Forelimb muscle (tissue), 1 donor: ENCODE measurements around the gene TARP.
"Not testable (repeated sequence)": the region's sequence is repeated elsewhere in the genome, so short reads cannot be mapped to it uniquely, and the experiment has no call there.

Experiments used
- DNase-seq: peaks from one replicate; pipeline ENCODE4 v3.0.0-alpha.2; 2013; ENCODE audit warnings: low read depth

Gene TARP

GRCh38 chr7:38299275-38299931, 26.0 kb upstream of the TARP start:
- DNase-seq, result no peak

GRCh38 chr7:38296059-38296857, 22.8 kb upstream of the TARP start:
- no peak for DNase-seq

DNA sequence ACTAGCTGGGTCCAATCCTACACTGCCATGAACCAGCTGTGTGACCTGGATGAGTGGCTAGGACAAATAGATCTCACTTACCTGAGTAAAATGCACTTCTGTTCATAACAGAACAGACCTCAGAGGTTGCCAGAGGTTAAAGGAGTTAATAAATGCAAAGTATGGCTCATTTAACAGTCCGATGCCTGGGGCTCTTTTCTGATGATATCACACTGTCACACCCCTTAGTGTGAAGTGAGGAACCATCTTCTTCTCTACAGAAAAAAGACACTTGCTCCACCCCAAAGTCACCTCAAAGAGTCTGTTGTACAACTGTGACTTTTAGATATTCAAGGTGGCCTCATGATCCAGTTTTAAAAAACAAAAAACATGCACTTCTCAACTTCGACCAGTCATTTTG, 21.5 kb upstream of the TARP start:
- no peak for DNase-seq

GRCh38 chr7:38292442-38292841, 19.0 kb upstream of the TARP start:
- DNase-seq, result no peak

DNA sequence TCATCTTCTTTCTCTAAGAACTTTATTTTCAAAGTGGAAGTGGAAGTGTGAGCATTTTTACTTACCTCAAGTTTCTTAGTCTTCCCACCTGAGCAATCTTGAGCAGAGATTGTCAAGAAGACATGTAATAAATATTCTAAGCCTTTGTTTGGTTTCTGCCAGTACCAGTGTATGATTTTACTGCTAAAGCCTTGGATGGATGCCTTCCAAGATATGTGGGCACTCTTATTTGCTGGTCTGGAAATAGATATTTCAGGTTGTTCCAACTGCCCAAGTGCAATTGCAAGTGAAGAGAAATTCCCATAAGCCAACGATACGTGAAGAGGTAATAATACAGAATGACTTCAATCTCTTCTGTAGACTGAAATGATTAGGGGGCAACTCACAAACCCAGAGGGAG, 18.2 kb upstream of the TARP start:
- DNase-seq, result no peak

DNA sequence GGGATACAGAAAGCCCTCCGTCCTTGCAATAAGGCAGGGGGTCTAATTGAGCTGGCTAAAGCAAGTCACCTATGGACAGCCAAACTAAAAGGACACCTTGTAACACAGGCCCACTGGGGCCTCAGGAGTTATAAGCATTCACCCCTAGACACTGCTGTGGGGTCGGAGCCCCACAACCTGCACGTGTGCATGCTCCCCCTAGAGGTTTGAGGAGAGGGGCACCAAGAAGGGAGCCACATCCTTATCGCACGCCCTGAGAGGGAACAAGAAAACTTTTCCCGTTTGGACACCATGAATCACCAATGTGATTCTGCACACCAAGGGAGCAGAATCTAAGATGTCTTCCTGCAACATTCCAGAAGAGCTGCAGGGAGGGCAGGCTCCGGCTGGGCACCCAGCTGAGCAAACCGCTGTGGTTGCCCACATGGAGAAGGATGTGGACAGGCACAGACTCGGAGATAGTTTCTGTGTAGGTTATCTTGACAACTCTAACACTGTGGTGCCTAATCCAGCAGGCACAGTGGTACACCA, 17.7 kb upstream of the TARP start:
- DNase-seq, result no peak

GRCh38 chr7:38284553-38284952, 11.1 kb upstream of the TARP start:
- no peak for DNase-seq

DNA sequence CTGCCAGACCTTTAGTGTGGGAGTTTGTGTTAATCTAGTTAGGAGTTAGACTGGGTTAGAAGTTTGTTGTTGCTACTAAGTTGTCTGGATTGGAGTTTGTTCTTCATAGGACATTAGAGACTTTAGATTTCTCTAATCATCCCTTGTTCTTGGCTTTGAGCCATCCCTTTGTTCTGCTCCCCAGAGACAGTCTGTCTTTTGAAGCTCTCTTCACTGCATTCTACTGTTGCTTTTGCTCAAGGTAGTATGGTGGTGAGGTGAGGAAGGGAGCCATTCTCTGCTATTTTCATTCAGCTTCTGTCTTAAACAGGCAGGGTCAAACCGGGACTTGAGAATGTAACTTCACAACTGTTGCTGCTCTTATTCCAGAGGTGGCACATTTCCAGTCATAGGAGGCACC, 10.4 kb upstream of the TARP start:
- DNase-seq, result no peak

- DNase-seq, result no peak
Measured at GRCh38 chr7:38283107-38283506, 9.7 kb upstream of the TARP start.

- DNase-seq, result no peak
Measured at GRCh38 chr7:38282081-38282480, 8.6 kb upstream of the TARP start.

DNA sequence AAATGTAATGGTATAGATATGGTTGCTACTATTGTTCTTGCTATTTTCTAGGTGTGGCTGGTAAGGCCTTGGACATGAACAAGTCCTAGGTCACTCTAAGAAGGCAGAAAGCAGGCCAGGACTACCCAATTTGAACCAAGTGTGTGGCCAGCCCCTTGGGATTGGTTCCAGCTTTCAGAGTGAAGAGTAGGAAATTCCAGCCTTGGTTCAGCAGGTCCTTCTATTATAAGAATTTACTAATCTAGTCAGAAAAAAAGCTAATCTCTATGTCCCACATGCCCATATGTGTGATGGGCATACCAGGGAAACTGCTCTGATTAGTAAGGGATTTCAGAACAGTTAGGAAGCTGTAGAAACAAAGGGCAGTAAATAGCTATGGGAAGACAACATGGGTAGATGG, 7.8 kb upstream of the TARP start:
- DNase-seq, result no peak

- DNase-seq, result no peak
Measured at GRCh38 chr7:38280707-38281106, 7.3 kb upstream of the TARP start.

GRCh38 chr7:38280000-38280399, 6.6 kb upstream of the TARP start:
- DNase-seq, result no peak

GRCh38 chr7:38276096-38276877, 2.9 kb upstream of the TARP start:
- no peak for DNase-seq

GRCh38 chr7:38274927-38275620, 1.6 kb upstream of the TARP start:
- no peak for DNase-seq

GRCh38 chr7:38274486-38274885, 1.1 kb upstream of the TARP start:
- no peak for DNase-seq

GRCh38 chr7:38270405-38270804, 3.0 kb downstream of the TARP start:
- DNase-seq, result not testable (repeated sequence)

GRCh38 chr7:38269704-38270346, 3.6 kb downstream of the TARP start:
- not testable (repeated sequence) for DNase-seq

GRCh38 chr7:38265958-38266357, 7.5 kb downstream of the TARP start:
- not testable (repeated sequence) for DNase-seq

DNA sequence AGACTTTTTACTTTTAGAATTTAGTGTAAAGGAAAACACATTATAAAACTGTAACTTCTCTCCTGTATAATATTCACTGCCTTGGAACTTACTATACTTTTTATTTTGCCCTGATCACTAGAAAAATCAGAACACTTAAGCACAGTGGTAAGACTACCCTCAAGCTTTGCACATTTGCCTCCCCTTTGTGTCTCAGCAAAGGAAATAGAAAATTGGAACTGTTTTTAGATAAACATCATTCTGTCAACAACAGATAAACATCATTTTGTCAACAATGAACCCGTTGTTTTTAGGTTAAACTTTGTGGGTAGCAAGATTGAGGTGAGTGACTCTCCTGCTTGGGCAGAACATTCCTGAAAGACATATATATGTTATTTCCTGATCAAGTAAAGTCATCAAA, 8.8 kb downstream of the TARP start:
- not testable (repeated sequence) for DNase-seq

DNA sequence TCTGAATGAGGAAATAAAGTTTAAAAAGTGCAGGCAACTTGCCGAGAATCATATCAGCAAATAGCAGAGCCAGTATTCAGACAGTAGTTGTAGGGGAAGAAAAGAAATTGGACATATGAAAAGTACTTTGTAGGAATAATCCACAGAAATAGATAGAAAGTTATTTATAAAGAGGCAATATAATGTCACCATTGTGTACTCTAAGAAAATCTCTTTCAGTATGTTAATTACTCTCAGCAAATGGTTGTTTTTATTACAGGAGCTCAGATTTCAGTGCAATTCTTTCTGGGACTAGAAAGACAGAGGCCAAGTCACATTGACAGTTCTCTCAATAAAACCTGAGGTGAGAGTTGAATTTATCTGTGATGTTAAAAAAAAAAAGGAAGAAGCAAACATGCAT, 10.2 kb downstream of the TARP start:
- DNase-seq, result not testable (repeated sequence)
